Panc1 (cell line): ENCODE data around the gene GALT. TPM values are rescaled to one million over a fixed set of nuclear protein-coding genes. Genes with fewer than 3 reads are reported as not detected.

Experiments used
- ATAC-seq: fragments of 200-7000 bp; cut with Tn5 transposase; 2 replicates; pipeline ENCODE4 v1.9.1; 2020; ENCODE audit warnings: mild to moderate bottlenecking, moderate library complexity
- BruUV-seq: library from RNA; stranded (reverse); fragments of 400-500 nt; replicated peaks from 2 replicates; lab custom pipeline; 2021; lab: Mats Ljungman, UMichigan
- CTCF ChIA-PET: fragments of 300-600 bp; sonication (Branson Sonifier 250); formaldehyde crosslinking; loops from one replicate; lab custom pipeline; 2022; ENCODE audit warnings: antibody characterized with exemption; lab: Charles Lee
- POLR2A ChIA-PET: fragments of 300-600 bp; sonication (Branson Sonifier 250); formaldehyde crosslinking; loops from one replicate; lab custom pipeline; 2022; ENCODE audit warnings: antibody characterized with exemption; lab: Charles Lee
- DNase-seq: peaks from one replicate; pipeline ENCODE4 v3.0.0-alpha.2; 2010; ENCODE audit warnings: low read depth, low spot score
- H3K27ac ChIP-seq: 2 replicates; pipeline ENCODE4 v1.5.1; 2011; ENCODE audit warnings: mild to moderate bottlenecking, low read length, inconsistent platforms
- H3K27me3 ChIP-seq: fragments of 200-500 bp; sonication (Bioruptor generic); 2 replicates; pipeline ENCODE4 v1.6.0; 2014; ENCODE audit warnings: low read length, inconsistent platforms; ENCODE audit not compliant: control insufficient read depth, insufficient read depth
- H3K36me3 ChIP-seq: fragments of 200-500 bp; sonication (Bioruptor generic); 2 replicates; pipeline ENCODE4 v1.5.1; 2014; ENCODE audit warnings: inconsistent platforms, mild to moderate bottlenecking, low read length, moderate library complexity; ENCODE audit not compliant: control insufficient read depth, insufficient read depth
- H3K4me1 ChIP-seq: 2 replicates; pipeline ENCODE4 v1.5.1; 2011; ENCODE audit warnings: inconsistent platforms, mild to moderate bottlenecking, low read length, moderate library complexity; ENCODE audit not compliant: control insufficient read depth, insufficient read depth
- H3K4me3 ChIP-seq, 2 experiments: 2 replicates each; pipeline ENCODE4 v1.5.1; 2011 to 2012; ENCODE audit warnings: low read depth in 2 of 2, low read length in 2 of 2, mild to moderate bottlenecking in 2 of 2, inconsistent platforms in 1 of 2, moderate library complexity in 1 of 2
- H3K9me3 ChIP-seq: fragments of 200-500 bp; sonication (Bioruptor generic); 2 replicates; pipeline ENCODE4 v1.5.1; 2014; ENCODE audit warnings: low read depth, mild to moderate bottlenecking, inconsistent platforms, low read length, moderate library complexity; ENCODE audit not compliant: control insufficient read depth, insufficient read depth
- CTCF ChIP-seq: fragments of 450-650 bp; IDR thresholded peaks from 2 replicates; pipeline ENCODE4 v1.5.1; 2017; ENCODE audit warnings: mild to moderate bottlenecking
- POLR2AphosphoS5 ChIP-seq: IDR thresholded peaks from 2 replicates; pipeline ENCODE4 v1.6.1; 2012; ENCODE audit warnings: mild to moderate bottlenecking, low read depth, low read length, moderate library complexity
- REST ChIP-seq, 2 experiments: IDR thresholded peaks; 2 replicates each; pipeline ENCODE4 v1.6.1; 2011 to 2012; ENCODE audit warnings: low read depth in 2 of 2, control low read depth in 1 of 2, low read length in 1 of 2, mild to moderate bottlenecking in 1 of 2, moderate library complexity in 1 of 2; ENCODE audit not compliant: insufficient read depth in 1 of 2
- SIN3A ChIP-seq: IDR thresholded peaks from 2 replicates; pipeline ENCODE4 v1.6.1; 2012; ENCODE audit warnings: low read depth, mild to moderate bottlenecking, low read length, moderate library complexity, borderline replicate concordance; ENCODE audit not compliant: insufficient read depth
- TCF7L2 ChIP-seq: IDR thresholded peaks from 2 replicates; pipeline ENCODE4 v1.6.1; 2011; ENCODE audit warnings: mild to moderate bottlenecking, low read depth, low read length, inconsistent platforms
- in situ Hi-C: cut with HindIII; loops from 2 replicates; pipeline ENCODE4 v1.10.0; 2016; ENCODE audit warnings: low sequenced_read_pairs, low pct_unique_long_range_greater_than_20kb
- intact Hi-C: fragments of 100-400 bp; cut with micrococcal nuclease; formaldehyde crosslinking; loops from one replicate; pipeline ENCODE4 v1.10.0; 2022; ENCODE audit not compliant: unreplicated experiment
- total RNA-seq: library from RNA; stranded (reverse); gene quantifications from one replicate; pipeline ENCODE4 v1.2.1, GENCODE V29; 2021; ENCODE audit not compliant: unreplicated experiment

Gene GALT
- total RNA-seq, 1 experiment from 2014 or later, result 42.5 TPM

GRCh38 chr9:34647084-34647403 is 569 bp downstream of the GALT start:
- Histone ChIP-seq H3K27ac (peak overlapping the region; percentile 93), H3K27me3 (no peaks in the 10 kb centered on the region), H3K4me3 (peak overlapping the region; percentile 73 to 84), H3K9me3 (no peaks in the 10 kb centered on the region), H3K4me1 (peaks cover 27% of the 10 kb centered on the region), H3K36me3 (no peaks in the 10 kb centered on the region)
- POLR2A ChIA-PET, result no interaction called here
- CTCF ChIA-PET, result interaction anchor here (0.8 to 1.3 kb wide), 5 partner anchors 9 to 56 kb away, joined by 4 to 8 read pairs (median 4); partner anchors contain the start of gene SIGMAR1
- TF ChIP-seq CTCF, result no peak
- TF ChIP-seq POLR2AphosphoS5, result no peak
- DNase-seq, result no peak
- in situ Hi-C loops, result no loop called here
- peak; percentile 29 for ATAC-seq
- intact Hi-C loops, result no loop called here
- no TSS peak for BruUV-seq

GRCh38 chr9:34647651-34648050 is 1.2 kb downstream of the GALT start:
- POLR2A ChIA-PET, result no interaction called here
- CTCF ChIA-PET, result no interaction called here
- Histone ChIP-seq H3K4me3 (peak overlapping the region; percentile 73 to 84), H3K27me3 (no peaks in the 10 kb centered on the region), H3K27ac (peak overlapping the region; percentile 93), H3K36me3 (no peaks in the 10 kb centered on the region), H3K4me1 (peaks cover 32% of the 10 kb centered on the region), H3K9me3 (no peaks in the 10 kb centered on the region)
- BruUV-seq, result no TSS peak
- intact Hi-C loops, result no loop called here
- no peak for DNase-seq
- in situ Hi-C loops, result no loop called here
- no peak for ATAC-seq
- TF ChIP-seq POLR2AphosphoS5 (no peak), TCF7L2 (no peak), SIN3A (no peak), CTCF (no peak), REST (IDR thresholded peaks at IDR 0.05; ENCODE audit: insufficient read depth in 1 of 2, low read depth in 2 of 2, low read length in 1 of 2) (no peak)
